AG04449 (cell line): Measurements from ENCODE around the gene ATP5MK.
"Not testable (repeated sequence)": the region's sequence is repeated elsewhere in the genome, so short reads cannot be mapped to it uniquely, and the experiment has no call there.

ENCODE experiments used
- CTCF ChIA-PET: fragments of 350-600 bp; formaldehyde crosslinking; extraction: SDS; loops from one replicate; lab custom pipeline; 2021; ENCODE audit warnings: antibody characterized with exemption; lab: Yijun Ruan, JAX
- POLR2A ChIA-PET: fragments of 400-600, 350-600 bp; formaldehyde crosslinking; extraction: SDS; loops from one replicate; lab custom pipeline; 2020; ENCODE audit warnings: antibody characterized with exemption, inconsistent platforms; lab: Yijun Ruan, JAX
- DNase-seq: peaks from one replicate; pipeline ENCODE4 v3.0.0-alpha.2; 2010; ENCODE audit warnings: low read depth, low spot score
- H3K4me3 ChIP-seq: 2 replicates; pipeline ENCODE4 v1.5.1; 2011; ENCODE audit warnings: low read depth, mild to moderate bottlenecking, control low read depth, low read length
- CTCF ChIP-seq: IDR thresholded peaks from one replicate; pipeline ENCODE4 v1.5.1; 2011; ENCODE audit warnings: mild to moderate bottlenecking, moderate library complexity, low read length, control low read depth, inconsistent platforms; ENCODE audit not compliant: insufficient read depth; ENCODE audit errors: missing control alignments

Gene ATP5MK

GRCh38 chr10:103394180-103394579 lies 2.1 kb downstream of the ATP5MK start:
- ChIA-PET POLR2A (no interaction called here), CTCF (interaction anchor here (1.2 to 1.9 kb wide), 2 partner anchors 22 to 58 kb away, joined by 3 to 9 read pairs; partner anchors contain the start of gene CALHM2)
- no peak overlapping the region for H3K4me3 ChIP-seq
- TF ChIP-seq CTCF = no peak
- DNase-seq = no peak

GRCh38 chr10:103382769-103383168 lies 13.5 kb downstream of the ATP5MK start:
- TF ChIP-seq CTCF = no peak
- no peak for DNase-seq
- POLR2A ChIA-PET = no interaction called here
- H3K4me3 ChIP-seq = no peak overlapping the region
- CTCF ChIA-PET = no interaction called here

GRCh38 chr10:103374263-103374662 lies 22.0 kb downstream of the ATP5MK start:
- no peak overlapping the region for H3K4me3 ChIP-seq
- TF ChIP-seq CTCF = no peak
- DNase-seq = no peak
- POLR2A ChIA-PET = interaction anchor here (0.6 to 1.2 kb wide), 2 partner anchors 22 kb away, joined by 3 to 4 read pairs; partner anchors contain the start of gene PDCD11
- CTCF ChIA-PET = no interaction called here

- no peak overlapping the region for H3K4me3 ChIP-seq
- TF ChIP-seq CTCF = no peak
- DNase-seq = no peak
- CTCF ChIA-PET = no interaction called here
- POLR2A ChIA-PET = interaction anchor here (1.2 kb wide), 1 partner anchor 22 kb away, joined by 4 read pairs; no protein-coding TSS in a partner anchor
Observed at GRCh38 chr10:103373544-103373943, 22.7 kb downstream of the ATP5MK start.

GRCh38 chr10:103367782-103368518 lies 28.3 kb downstream of the ATP5MK start, which contains the start of gene TAF5:
TAF5 (plus strand) TSS chr10:103367976; CDS start chr10:103367990, 14 bp downstream.
- CTCF ChIA-PET = interaction anchor here (1.5 to 1.6 kb wide), 2 partner anchors 11 to 18 kb away, joined by 4 to 5 read pairs; no protein-coding TSS in a partner anchor
- POLR2A ChIA-PET = interaction anchor here (0.6 to 2.2 kb wide), 5 partner anchors 9 to 181 kb away, joined by 3 to 8 read pairs (median 4); partner anchors contain the start of genes ATP5MK and PDCD11
- no peak for TF ChIP-seq CTCF
- H3K4me3 ChIP-seq = peak within 1 kb of the TSS; percentile 86
- DNase-seq = peak; percentile 71

GRCh38 chr10:103367379-103367781 lies 28.9 kb downstream of the ATP5MK start:
- POLR2A ChIA-PET = interaction anchor here (0.6 to 2.2 kb wide), 4 partner anchors 10 to 180 kb away, joined by 4 to 8 read pairs (median 6); partner anchors contain the start of genes ATP5MK and PDCD11
- H3K4me3 ChIP-seq = peak overlapping the region; percentile 86
- CTCF ChIA-PET = interaction anchor here (1.5 to 1.6 kb wide), 2 partner anchors 11 to 18 kb away, joined by 4 to 5 read pairs; no protein-coding TSS in a partner anchor
- TF ChIP-seq CTCF = no peak
- DNase-seq = no peak

- CTCF ChIA-PET, DNase-seq, POLR2A ChIA-PET, H3K4me3 ChIP-seq: not testable (repeated sequence)
Observed at GRCh38 chr10:103360791-103361190, 35.5 kb downstream of the ATP5MK start.

- POLR2A ChIA-PET = interaction anchor here (0.6 kb wide), 1 partner anchor 18 kb away, joined by 6 read pairs; no protein-coding TSS in a partner anchor
- CTCF ChIA-PET = not testable (repeated sequence)
Observed at GRCh38 chr10:103359493-103359892, 36.8 kb downstream of the ATP5MK start.

More at GRCh38 chr10:103359493-103359892, 36.8 kb downstream of the ATP5MK start:
- H3K4me3 ChIP-seq, DNase-seq: not testable (repeated sequence)
